ENCODE measurements around the gene CCDC171. TPM values are rescaled to one million over a fixed set of nuclear protein-coding genes. Genes with fewer than 3 reads are reported as not detected.
A peak's percentile ranks its signal among the peaks of the same experiment; 100 is the strongest.

The CCDC171 gene
- total RNA-seq, 1 experiment from 2014 or later = 2.4 TPM

DNA sequence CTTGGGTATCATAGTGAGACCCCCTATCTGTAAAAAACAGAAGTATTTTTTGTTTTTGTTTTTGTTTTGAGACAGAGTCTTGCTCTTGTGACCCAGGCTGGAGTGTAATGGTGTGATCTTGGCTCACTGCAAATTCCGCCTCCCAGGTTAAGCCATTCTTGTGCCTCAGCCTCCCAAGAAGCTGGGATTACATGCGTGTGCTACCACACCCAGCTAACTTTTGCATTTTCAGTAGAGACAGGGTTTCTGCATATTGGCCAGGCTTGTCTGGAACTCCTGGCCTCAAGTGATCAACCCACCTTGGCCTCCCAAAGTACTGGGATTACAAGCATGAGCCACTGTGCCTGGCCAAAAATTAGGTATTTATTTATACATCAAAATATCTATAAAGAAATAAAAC, 10.2 kb upstream of the CCDC171 start:
- H3K4me2 ChIP-seq = no peak overlapping the region
- TF ChIP-seq EZH2 (IDR thresholded peaks at IDR 0.05; ENCODE audit: low read depth) = no peak
- TF ChIP-seq, protein P1, sequence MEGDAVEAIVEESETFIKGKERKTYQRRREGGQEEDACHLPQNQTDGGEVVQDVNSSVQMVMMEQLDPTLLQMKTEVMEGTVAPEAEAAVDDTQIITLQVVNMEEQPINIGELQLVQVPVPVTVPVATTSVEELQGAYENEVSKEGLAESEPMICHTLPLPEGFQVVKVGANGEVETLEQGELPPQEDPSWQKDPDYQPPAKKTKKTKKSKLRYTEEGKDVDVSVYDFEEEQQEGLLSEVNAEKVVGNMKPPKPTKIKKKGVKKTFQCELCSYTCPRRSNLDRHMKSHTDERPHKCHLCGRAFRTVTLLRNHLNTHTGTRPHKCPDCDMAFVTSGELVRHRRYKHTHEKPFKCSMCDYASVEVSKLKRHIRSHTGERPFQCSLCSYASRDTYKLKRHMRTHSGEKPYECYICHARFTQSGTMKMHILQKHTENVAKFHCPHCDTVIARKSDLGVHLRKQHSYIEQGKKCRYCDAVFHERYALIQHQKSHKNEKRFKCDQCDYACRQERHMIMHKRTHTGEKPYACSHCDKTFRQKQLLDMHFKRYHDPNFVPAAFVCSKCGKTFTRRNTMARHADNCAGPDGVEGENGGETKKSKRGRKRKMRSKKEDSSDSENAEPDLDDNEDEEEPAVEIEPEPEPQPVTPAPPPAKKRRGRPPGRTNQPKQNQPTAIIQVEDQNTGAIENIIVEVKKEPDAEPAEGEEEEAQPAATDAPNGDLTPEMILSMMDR (conservative IDR thresholded peaks at IDR 0.05) = no peak
- H3K27ac ChIP-seq = no peak overlapping the region
- H3K9me3 ChIP-seq (ENCODE audit: insufficient read depth, low read depth) = no peaks in the 10 kb centered on the region
- no peaks in the 10 kb centered on the region for H3K9me2 ChIP-seq (ENCODE audit: insufficient read depth)
- H3F3A ChIP-seq (ENCODE audit: insufficient read depth, low read depth) = no peaks in the 10 kb centered on the region; the same call in 1 of the 2 replicates
- H4K20me1 ChIP-seq (ENCODE audit: insufficient read depth) = no peaks in the 10 kb centered on the region
- no TSS peak for BruUV-seq (replicated peaks)
- no peak for DNase-seq
- H3K4me3 ChIP-seq = no peak overlapping the region
- no peaks in the 10 kb centered on the region for H3K27me3 ChIP-seq (ENCODE audit: insufficient read depth, low read depth)
- peaks cover 9% of the 10 kb centered on the region for H3K4me1 ChIP-seq (replicated peaks; ENCODE audit: insufficient read depth)
- no peak overlapping the region for H2AFZ ChIP-seq
- CTCF ChIA-PET = no interaction called here
- POLR2A ChIA-PET (ENCODE audit: unreplicated experiment) = no interaction called here
- intact Hi-C loops (cut with micrococcal nuclease; ENCODE audit: unreplicated experiment) = no loop called here
- no peaks in the 10 kb centered on the region for H3K36me3 ChIP-seq (ENCODE audit: low read depth)
- no peaks in the 10 kb centered on the region for H3K79me2 ChIP-seq (ENCODE audit: low read depth)

DNA sequence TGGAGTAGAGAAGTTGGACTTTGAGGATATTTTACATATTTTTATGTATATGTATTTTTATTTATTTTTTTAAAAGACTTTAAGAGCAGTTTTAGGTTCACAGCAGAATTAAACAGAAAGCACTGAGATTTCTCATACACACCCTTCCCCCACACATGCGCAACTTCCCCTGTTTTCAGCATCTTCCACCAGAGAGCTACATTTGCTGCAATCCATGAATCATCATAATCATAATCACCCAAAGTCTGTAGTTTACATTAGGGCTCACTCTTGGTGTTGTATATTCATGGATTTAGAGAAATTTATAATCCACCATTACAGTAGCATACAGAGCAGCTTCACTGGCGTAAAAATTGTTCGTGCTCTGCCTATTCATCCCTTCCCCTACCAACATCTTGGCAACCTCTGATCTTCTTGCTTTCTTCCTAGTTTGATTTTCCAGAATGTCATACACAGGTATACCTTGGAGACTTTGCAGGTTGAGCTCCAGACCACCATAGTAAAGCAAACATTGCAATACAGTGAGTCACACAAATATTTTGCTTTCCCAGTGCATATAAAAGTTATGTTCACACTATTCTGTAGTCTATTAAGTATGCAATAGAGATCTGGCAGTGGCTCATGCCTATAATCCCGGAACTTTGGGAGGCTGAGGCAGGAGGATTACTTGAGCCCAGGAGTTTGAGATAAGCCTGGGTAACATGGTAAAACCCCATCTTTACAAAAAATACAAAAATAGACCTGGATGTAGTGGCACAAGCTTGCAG, 9.6 kb upstream of the CCDC171 start:
- H2AFZ ChIP-seq = no peak overlapping the region
- DNase-seq = peak in 1 of 2 experiments; percentile 63
- no peaks in the 10 kb centered on the region for H3K9me3 ChIP-seq (ENCODE audit: insufficient read depth, low read depth)
- ChIA-PET POLR2A (ENCODE audit: unreplicated experiment) (interaction anchor here (0.5 kb wide), 1 partner anchor 32 kb away, joined by 7 read pairs; no protein-coding TSS in a partner anchor), CTCF (no interaction called here)
- H3F3A ChIP-seq (ENCODE audit: insufficient read depth, low read depth) = no peaks in the 10 kb centered on the region; the same call in 1 of the 2 replicates
- H3K79me2 ChIP-seq (ENCODE audit: low read depth) = no peaks in the 10 kb centered on the region
- intact Hi-C loops (cut with micrococcal nuclease; ENCODE audit: unreplicated experiment) = no loop called here
- H3K4me1 ChIP-seq (replicated peaks; ENCODE audit: insufficient read depth) = peaks cover 9% of the 10 kb centered on the region
- H3K36me3 ChIP-seq (ENCODE audit: low read depth) = no peaks in the 10 kb centered on the region
- TF ChIP-seq, protein P1 (conservative IDR thresholded peaks at IDR 0.05) = no peak
- TF ChIP-seq EZH2 (IDR thresholded peaks at IDR 0.05; ENCODE audit: low read depth) = no peak
- H4K20me1 ChIP-seq (ENCODE audit: insufficient read depth) = no peaks in the 10 kb centered on the region
- H3K9me2 ChIP-seq (ENCODE audit: insufficient read depth) = no peaks in the 10 kb centered on the region
- BruUV-seq (replicated peaks) = no TSS peak
- H3K27ac ChIP-seq = no peak overlapping the region
- no peak overlapping the region for H3K4me3 ChIP-seq
- no peak overlapping the region for H3K4me2 ChIP-seq
- no peaks in the 10 kb centered on the region for H3K27me3 ChIP-seq (ENCODE audit: insufficient read depth, low read depth)

DNA sequence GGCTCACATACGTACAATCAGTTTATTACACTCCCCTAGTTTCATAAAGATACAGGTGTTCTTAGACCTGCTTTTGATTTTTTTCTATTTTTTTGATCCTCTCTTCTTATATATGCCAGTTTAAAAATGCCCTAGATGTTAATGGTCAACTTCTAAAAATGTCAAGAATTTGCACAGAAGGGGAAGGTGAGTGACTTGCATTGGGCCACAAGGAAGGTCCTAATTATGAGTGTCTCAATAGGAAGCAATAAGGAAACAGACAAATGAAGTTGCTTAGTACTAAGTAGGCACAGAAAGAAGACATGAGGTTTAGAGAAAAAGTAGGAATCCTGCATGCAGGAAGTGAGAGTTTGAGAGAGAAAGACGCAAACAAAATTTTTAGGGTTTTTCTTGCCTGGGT, 3.2 kb upstream of the CCDC171 start:
- Histone ChIP-seq H3K27me3 (ENCODE audit: insufficient read depth, low read depth) (no peaks in the 10 kb centered on the region), H3K4me1 (replicated peaks; ENCODE audit: insufficient read depth) (0 out of 2 replicates have a peak, but pooled peaks cover 9% of the 10 kb centered on the region), H3K9me2 (ENCODE audit: insufficient read depth) (no peaks in the 10 kb centered on the region), H3K4me2 (no peak overlapping the region), H3K9me3 (ENCODE audit: insufficient read depth, low read depth) (no peaks in the 10 kb centered on the region), H3K36me3 (ENCODE audit: low read depth) (no peaks in the 10 kb centered on the region), H3F3A (ENCODE audit: insufficient read depth, low read depth) (no peaks in the 10 kb centered on the region), H3K4me3 (no peak overlapping the region), H3K27ac (no peak overlapping the region), H3K79me2 (ENCODE audit: low read depth) (no peaks in the 10 kb centered on the region), H2AFZ (no peak overlapping the region), H4K20me1 (ENCODE audit: insufficient read depth) (no peaks in the 10 kb centered on the region)
- intact Hi-C loops (cut with micrococcal nuclease; ENCODE audit: unreplicated experiment) = no loop called here
- CTCF ChIA-PET = no interaction called here
- no TSS peak for BruUV-seq (replicated peaks)
- POLR2A ChIA-PET (ENCODE audit: unreplicated experiment) = no interaction called here
- TF ChIP-seq EZH2 (IDR thresholded peaks at IDR 0.05; ENCODE audit: low read depth) = no peak
- TF ChIP-seq, protein P1 (conservative IDR thresholded peaks at IDR 0.05) = no peak
- DNase-seq = no peak

Data from PC-9 (cell line).